Heart left ventricle (tissue), 16 donors: ENCODE measurements around the gene FAM118B. TPM values are rescaled to one million over a fixed set of nuclear protein-coding genes. Genes with fewer than 3 reads are reported as not detected.
A peak's percentile ranks its signal among the peaks of the same experiment; 100 is the strongest.

Experiments used
- ATAC-seq, 4 donors: fragments of 200-7000 bp; cut with Tn5 transposase; one replicate each; pipeline ENCODE4 v1.9.1; 2020 to 2022; ENCODE audit warnings: moderate library complexity in 4 of 4, mild to moderate bottlenecking in 3 of 4, moderate number of reproducible peaks in 1 of 4
- DNase-seq, 5 donors: peaks; one replicate each; pipeline ENCODE4 v3.0.0-alpha.2; 2020
- H3K27ac ChIP-seq, 12 donors: fragments of 200-600 bp; sonication (generic) in 4 of 12; one replicate each; pipeline versions ENCODE4 v1.5.0 to v1.8.0; 2016 to 2022; ENCODE audit warnings: mild to moderate bottlenecking in 2 of 12
- H3K27me3 ChIP-seq, 9 donors: fragments of 200-600 bp; sonication (generic) in 2 of 9; one replicate each; pipeline versions ENCODE4 v1.5.1 to v1.8.0; 2016 to 2022; ENCODE audit warnings: mild to moderate bottlenecking in 3 of 9
- H3K36me3 ChIP-seq, 9 donors: fragments of 200-600 bp; sonication (generic) in 2 of 9; one replicate each; pipeline versions ENCODE4 v1.5.0 to v1.8.0; 2018 to 2022; ENCODE audit warnings: mild to moderate bottlenecking in 2 of 9
- H3K4me1 ChIP-seq, 12 donors: fragments of 200-600 bp; sonication (generic) in 4 of 12; one replicate each; pipeline versions ENCODE4 v1.5.0 to v1.8.0; 2016 to 2022; ENCODE audit warnings: mild to moderate bottlenecking in 3 of 12
- H3K4me3 ChIP-seq, 12 donors: fragments of 200-600 bp; sonication (generic) in 4 of 12; one replicate each; pipeline versions ENCODE4 v1.5.0 to v1.8.0; 2017 to 2022; ENCODE audit warnings: mild to moderate bottlenecking in 9 of 12, moderate library complexity in 4 of 12
- H3K9me3 ChIP-seq, 12 donors: fragments of 200-600 bp; sonication (generic) in 4 of 12; one replicate each; pipeline versions ENCODE4 v1.5.0 to v1.8.0; 2016 to 2022; ENCODE audit warnings: mild to moderate bottlenecking in 1 of 12
- POLR2A ChIP-seq, 2 donors: fragments of 450-650 bp; IDR thresholded peaks; one replicate each; pipeline ENCODE4 v1.6.1; 2017; ENCODE audit warnings: antibody characterized with exemption in 2 of 2, mild to moderate bottlenecking in 2 of 2, moderate library complexity in 2 of 2
- WGBS, 4 donors: extraction: QIAGEN DNeasy Blood & Tissue Kit in 2 of 4; methylation state at CpG; one replicate each; pipeline versions ENCODE4 v1.1.5 to v1.1.7; 2013 to 2018; 5-methylcytosine and 5-hydroxymethylcytosine counted together
- intact Hi-C, 10 donors: fragments of 100-400 bp; cut with DNase I; formaldehyde crosslinking; loops; one replicate each; pipeline versions ENCODE4 v1.11.1 to v1.14.2; 2022
- polyA plus RNA-seq, 2 donors: library from polyadenylated mRNA; stranded (reverse); fragments of 200-250 nt; gene quantifications; one replicate each; pipeline ENCODE4 v1.2.3, GENCODE V29; 2013
- total RNA-seq, 9 donors: library from RNA; depleted of rRNA in 2 of 9; stranded (reverse); fragments of >200 nt in 2 of 9; fragmentation: NEBNext Ultra II Directional in 3 of 9; extraction: Animal tissue kit (Norgen Biotek cat#: 25700) in 3 of 9; gene quantifications; one replicate each; pipeline versions ENCODE4 v1.1.0 to v1.2.4, GENCODE V29; 2016 to 2023
- TF ChIP-seq, protein P1 (sequence below), 12 donors: fragments of 200-600 bp; sonication (generic) in 4 of 12; IDR thresholded peaks; one replicate each; pipeline versions ENCODE4 v1.5.0 to v1.8.0; 2018 to 2022; ENCODE audit warnings: antibody characterized with exemption in 12 of 12, mild to moderate bottlenecking in 5 of 12
- donor health status: ischemic (EF 13 %, LVEDD 7.1; RV severe dilation, severe dysfunction).
- donor health status: healthy with polysubstance abuse.
- donor health status: DM: no; HTN: yes; CAD: no.
- donor health status: DM: no; HTN: no; CAD: no.
- donor health status: ischemic (EF 25% LVEDD 6.9; RV normal size, moderate dysfunction).
- donor health status: ischemic (EF 25% LVEDD 5.7; RV mildly dilated, moderate dysfunction).
- donor health status: healthy.
- donor health status: DM: yes; HTN: yes; CAD: no.
- donor health status: ischemic (EF 35%, LVEDD 5.7; RV mildly dilated, moderate dysfunction).
- donor health status: nonischemic (EF 11% LVEDD 7.7; RV severe dilation, severe dysfunction).
- donor health status: DM: yes; HTN: yes; CAD: no.
- donor health status: PGD.
- donor health status: ischemic (EF 29% LVEDD 5.4; RV normal size, mild dysfunction).
- donor health status: nonischemic (EF 23%, LVEDD 6.1; RV moderate dilation, normal function).

FAM118B gene
- total and polyA plus RNA-seq, 11 donors = 8.5 to 41.0 (median 21.8) TPM

GRCh38 chr11:126265811-126266210 lies 54.2 kb downstream of the FAM118B start:
- Histone ChIP-seq H3K36me3 (peaks cover 2 to 68% (median 64%) of the 10 kb centered on the region in 9 donors), H3K9me3 (no peaks in the 10 kb centered on the region), H3K4me3 (no peak overlapping the region), H3K27ac (no peak overlapping the region), H3K27me3 (no peaks in the 10 kb centered on the region), H3K4me1 (peaks cover 0 to 27% (median 15%) of the 10 kb centered on the region in 12 donors)
- intact Hi-C loops = loop anchor here (2.0 to 10.0 kb wide), 6 partner anchors 51 to 641 kb away; partner anchors contain the start of genes FAM118B (in 7 of the 10), RPUSD4 (in 7 of the 10), CDON (in 1 of the 10) and CHEK1 (in 1 of the 10)
- TF ChIP-seq, protein P1, sequence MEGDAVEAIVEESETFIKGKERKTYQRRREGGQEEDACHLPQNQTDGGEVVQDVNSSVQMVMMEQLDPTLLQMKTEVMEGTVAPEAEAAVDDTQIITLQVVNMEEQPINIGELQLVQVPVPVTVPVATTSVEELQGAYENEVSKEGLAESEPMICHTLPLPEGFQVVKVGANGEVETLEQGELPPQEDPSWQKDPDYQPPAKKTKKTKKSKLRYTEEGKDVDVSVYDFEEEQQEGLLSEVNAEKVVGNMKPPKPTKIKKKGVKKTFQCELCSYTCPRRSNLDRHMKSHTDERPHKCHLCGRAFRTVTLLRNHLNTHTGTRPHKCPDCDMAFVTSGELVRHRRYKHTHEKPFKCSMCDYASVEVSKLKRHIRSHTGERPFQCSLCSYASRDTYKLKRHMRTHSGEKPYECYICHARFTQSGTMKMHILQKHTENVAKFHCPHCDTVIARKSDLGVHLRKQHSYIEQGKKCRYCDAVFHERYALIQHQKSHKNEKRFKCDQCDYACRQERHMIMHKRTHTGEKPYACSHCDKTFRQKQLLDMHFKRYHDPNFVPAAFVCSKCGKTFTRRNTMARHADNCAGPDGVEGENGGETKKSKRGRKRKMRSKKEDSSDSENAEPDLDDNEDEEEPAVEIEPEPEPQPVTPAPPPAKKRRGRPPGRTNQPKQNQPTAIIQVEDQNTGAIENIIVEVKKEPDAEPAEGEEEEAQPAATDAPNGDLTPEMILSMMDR (IDR thresholded peaks at IDR 0.05) = peak in 1 of 12 donors; percentile 2
- no peak for TF ChIP-seq POLR2A (IDR thresholded peaks at IDR 0.05)
- 65 to 80% (median 74%) methylated on average over 8 of the region's 8 CpGs for WGBS, 4 donors
- no peak for ATAC-seq
- no peak for DNase-seq

DNA sequence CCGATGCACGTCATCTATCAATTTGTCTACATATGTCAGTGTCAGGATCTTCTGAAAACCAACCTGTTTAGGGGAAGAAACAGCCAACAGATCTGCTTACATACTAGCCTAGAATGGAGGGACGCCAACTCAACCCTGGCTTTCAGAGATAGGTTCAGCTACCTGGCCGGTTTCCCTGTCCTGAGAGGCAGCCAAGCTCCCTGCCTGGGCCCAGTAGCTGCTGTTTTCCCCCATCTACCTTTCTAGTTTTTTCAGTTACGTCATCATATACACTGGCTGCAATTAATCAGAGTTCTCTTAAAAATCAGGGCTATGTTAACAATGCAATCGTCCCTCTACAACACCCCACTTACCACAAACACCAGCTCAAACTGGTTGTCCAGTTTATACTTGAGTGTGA lies 56.1 kb downstream of the FAM118B start:
- ATAC-seq (no peak), DNase-seq (no peak)
- intact Hi-C loops = loop anchor here (1.0 to 10.0 kb wide), 9 partner anchors 15 to 643 kb away; partner anchors contain the start of genes FAM118B (in 9 of the 10), RPUSD4 (in 9 of the 10), CDON (in 1 of the 10) and CHEK1 (in 1 of the 10)
- peak overlapping the region in 10 of 12 donors; percentile 79 to 97 (median 90) for H3K27ac ChIP-seq
- WGBS, 4 donors = 65 to 71% (median 68%) methylated on average over 6 of the region's 6 CpGs
- H3K9me3 ChIP-seq = no peaks in the 10 kb centered on the region
- TF ChIP-seq POLR2A (IDR thresholded peaks at IDR 0.05) = no peak
- TF ChIP-seq, protein P1 (IDR thresholded peaks at IDR 0.05) = no peak
- peak overlapping the region; percentile 63 to 99 (median 78) for H3K4me3 ChIP-seq
- H3K4me1 ChIP-seq = peaks cover 0 to 26% (median 15%) of the 10 kb centered on the region in 12 donors
- H3K36me3 ChIP-seq = peaks cover 2 to 55% (median 48%) of the 10 kb centered on the region in 9 donors
- no peaks in the 10 kb centered on the region for H3K27me3 ChIP-seq

DNA sequence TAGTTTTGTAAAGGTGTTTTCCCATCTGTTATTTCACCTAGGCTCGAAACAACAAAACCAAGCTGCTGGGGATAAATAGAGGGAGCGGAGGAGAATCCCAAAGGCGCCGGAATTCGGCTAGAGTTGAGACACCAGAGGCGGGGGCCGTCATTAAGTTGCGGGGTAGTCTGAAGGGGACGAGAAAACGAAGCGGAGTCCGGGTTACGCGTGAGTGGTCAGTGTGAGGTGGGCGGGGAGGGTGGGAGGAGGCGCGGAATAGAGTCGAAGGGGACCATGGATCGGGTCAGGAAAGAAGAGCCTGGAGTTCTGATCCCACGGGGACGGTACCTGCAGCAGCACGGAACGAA lies 56.8 kb downstream of the FAM118B start:
- intact Hi-C loops = loop anchor here in 9 of 10 donors (1.0 to 10.0 kb wide), 8 partner anchors 14 to 644 kb away; partner anchors contain the start of genes FAM118B (in 9 of the 9), RPUSD4 (in 9 of the 9), CDON (in 1 of the 9) and CHEK1 (in 1 of the 9)
- H3K27ac ChIP-seq = peak overlapping the region; percentile 56 to 97 (median 90)
- H3K36me3 ChIP-seq = peaks cover 2 to 55% (median 48%) of the 10 kb centered on the region in 9 donors
- peaks cover 0 to 26% (median 15%) of the 10 kb centered on the region in 12 donors for H3K4me1 ChIP-seq
- peak; percentile 3 to 38 (median 12) for ATAC-seq
- no peak for TF ChIP-seq POLR2A (IDR thresholded peaks at IDR 0.05)
- TF ChIP-seq, protein P1 (IDR thresholded peaks at IDR 0.05) = no peak
- no peaks in the 10 kb centered on the region for H3K27me3 ChIP-seq
- no peak for DNase-seq
- H3K9me3 ChIP-seq = no peaks in the 10 kb centered on the region
- peak overlapping the region; percentile 63 to 99 (median 78) for H3K4me3 ChIP-seq
- 0% methylated on average over 21 to 23 of the region's 23 CpGs for WGBS, 4 donors

DNA sequence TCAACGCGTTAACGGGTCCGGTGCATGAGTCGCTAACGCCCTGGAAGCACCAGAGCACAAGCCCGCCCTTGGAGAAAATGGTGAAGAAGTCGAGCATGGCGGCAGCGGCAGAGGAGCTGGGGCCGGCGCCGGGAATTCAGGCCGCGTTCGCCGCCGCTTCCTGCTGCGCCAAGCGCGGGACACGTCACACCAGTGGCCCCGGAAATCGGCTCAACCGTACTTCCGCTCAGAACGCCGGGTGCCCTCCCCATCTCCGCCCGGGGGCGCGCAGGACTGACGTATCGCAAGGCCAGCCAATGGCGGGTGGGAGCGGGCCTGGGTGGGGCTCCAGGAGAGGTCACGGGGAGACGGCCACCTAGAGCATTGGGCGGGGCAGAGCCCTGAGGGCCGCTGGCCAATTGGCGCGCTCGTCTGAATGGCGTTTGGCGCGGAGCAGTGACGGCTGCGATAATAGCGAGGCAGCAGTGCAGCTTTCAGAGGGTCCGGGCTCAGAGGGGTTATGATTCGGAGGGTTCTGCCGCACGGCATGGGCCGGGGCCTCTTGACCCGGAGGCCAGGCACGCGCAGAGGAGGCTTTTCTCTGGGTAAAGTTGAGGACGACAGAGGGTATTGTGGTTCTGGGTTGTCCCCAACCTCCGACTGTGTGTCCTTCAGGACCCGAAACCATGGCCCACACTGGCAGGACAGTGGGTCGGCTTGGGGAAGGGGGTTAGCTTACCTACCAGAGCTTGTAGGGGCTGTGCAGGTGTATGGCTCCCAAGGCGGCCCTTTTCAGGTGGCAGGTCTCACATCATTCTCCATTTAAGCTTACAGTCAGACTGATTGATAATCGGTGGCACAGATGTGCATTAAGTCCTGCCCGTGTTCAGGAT lies 57.4 kb downstream of the FAM118B start, which contains the start of the genes FOXRED1 and SRPRA:
Gene FOXRED1, plus strand, starts transcription at position 447 of the 872 bp plus-strand sequence. Its CDS starts 53 bp downstream, at position 500.
Gene SRPRA, minus strand, starts transcription at position 188 of the 872 bp plus-strand sequence. Its CDS starts 91 bp downstream, at position 97.
- peak within 1 kb of the TSS; percentile 56 to 97 (median 90) for H3K27ac ChIP-seq
- H3K36me3 ChIP-seq = peaks cover 2 to 55% (median 48%) of the 10 kb centered on the region in 9 donors
- peaks cover 0 to 26% (median 15%) of the 10 kb centered on the region in 12 donors for H3K4me1 ChIP-seq
- peak; percentile 99 to 100 (median 100) for ATAC-seq
- H3K4me3 ChIP-seq = peak within 1 kb of the TSS; percentile 63 to 99 (median 78)
- no peaks in the 10 kb centered on the region for H3K9me3 ChIP-seq
- peak in 1 of 2 donors; percentile 78 for TF ChIP-seq POLR2A (IDR thresholded peaks at IDR 0.05)
- TF ChIP-seq, protein P1 (IDR thresholded peaks at IDR 0.05) = no peak
- no peaks in the 10 kb centered on the region for H3K27me3 ChIP-seq
- peak; percentile 100 for DNase-seq
- 0 to 1% (median 1%) methylated on average over 36 to 64 of the region's 64 CpGs for WGBS, 4 donors
- intact Hi-C loops = loop anchor here in 9 of 10 donors (1.0 to 10.0 kb wide), 9 partner anchors 14 to 644 kb away; partner anchors contain the start of genes FAM118B (in 9 of the 9), RPUSD4 (in 9 of the 9), TIRAP (in 2 of the 9) and CDON (in 1 of the 9)
